Colonic mucosa (tissue), 4 donors: ENCODE measurements around the gene SLC2A11. TPM values are rescaled to one million over a fixed set of nuclear protein-coding genes. Genes with fewer than 3 reads are reported as not detected.

Source experiments
- DNase-seq: peaks from one replicate; pipeline ENCODE4 v3.0.0-alpha.2; 2020
- H3K27ac ChIP-seq: fragments of 200-600 bp; one replicate; pipeline ENCODE4 v1.8.0; 2021
- H3K27me3 ChIP-seq: fragments of 200-600 bp; one replicate; pipeline ENCODE4 v1.8.0; 2021
- H3K36me3 ChIP-seq: fragments of 200-600 bp; one replicate; pipeline ENCODE4 v1.8.0; 2021
- H3K4me1 ChIP-seq: fragments of 200-600 bp; one replicate; pipeline ENCODE4 v1.8.0; 2021; ENCODE audit warnings: mild to moderate bottlenecking
- H3K4me3 ChIP-seq: fragments of 200-600 bp; one replicate; pipeline ENCODE4 v1.8.0; 2021
- H3K9ac ChIP-seq, 2 donors: one replicate each; pipeline ENCODE4 v1.7.0; 2013; ENCODE audit warnings: control low read depth in 2 of 2, low read depth in 2 of 2, low read length in 2 of 2
- H3K9me3 ChIP-seq: fragments of 200-600 bp; one replicate; pipeline ENCODE4 v1.8.0; 2021
- CTCF ChIP-seq: fragments of 200-600 bp; IDR thresholded peaks from one replicate; pipeline ENCODE4 v1.8.0; 2022; ENCODE audit warnings: antibody characterized with exemption, mild to moderate bottlenecking
- intact Hi-C: fragments of 100-400 bp; cut with DNase I; formaldehyde crosslinking; loops from one replicate; pipeline ENCODE4 v1.14.1; 2022
- total RNA-seq, 2 donors: library from RNA; stranded (reverse); fragmentation: NEBNext Ultra II Directional in 1 of 2; extraction: Animal tissue kit (Norgen Biotek cat#: 25700) in 1 of 2; gene quantifications; one replicate each; pipeline ENCODE4 v1.2.1, GENCODE V29; 2021
- donor health status: healthy.
- donor health status: DM: no; HTN: no; CAD: no.
- donor health status: DM: no; HTN: no; CAD: no.

The SLC2A11 gene
- total RNA-seq, 2 donors from 2014 or later, result 8.3 to 9.6 TPM

- no peak for DNase-seq
- no peak overlapping the region for H3K27ac ChIP-seq
- TF ChIP-seq CTCF, result no peak
- no peak overlapping the region for H3K9ac ChIP-seq
- no peaks in the 10 kb centered on the region for H3K9me3 ChIP-seq
- intact Hi-C loops, result no loop called here
- H3K4me1 ChIP-seq, result no peaks in the 10 kb centered on the region
- no peak overlapping the region for H3K4me3 ChIP-seq
- H3K36me3 ChIP-seq, result no peaks in the 10 kb centered on the region
- H3K27me3 ChIP-seq, result no peaks in the 10 kb centered on the region
Measured at GRCh38 chr22:23833017-23833751, 24.5 kb upstream of the SLC2A11 start.

- H3K27ac ChIP-seq, result no peak overlapping the region
- intact Hi-C loops, result no loop called here
Measured at GRCh38 chr22:23833911-23834317, 23.8 kb upstream of the SLC2A11 start.

GRCh38 chr22:23834406-23834792, 23.3 kb upstream of the SLC2A11 start:
- H3K4me3 ChIP-seq, result no peak overlapping the region
- H3K27ac ChIP-seq, result no peak overlapping the region
- H3K9me3 ChIP-seq, result no peaks in the 10 kb centered on the region
- H3K36me3 ChIP-seq, result no peaks in the 10 kb centered on the region
- DNase-seq, result no peak
- H3K27me3 ChIP-seq, result no peaks in the 10 kb centered on the region
- intact Hi-C loops, result no loop called here
- TF ChIP-seq CTCF, result no peak
- H3K9ac ChIP-seq, result no peak overlapping the region
- no peaks in the 10 kb centered on the region for H3K4me1 ChIP-seq

More at GRCh38 chr22:23833911-23834317, 23.8 kb upstream of the SLC2A11 start:
- Histone ChIP-seq H3K9ac (no peak overlapping the region), H3K27me3 (no peaks in the 10 kb centered on the region), H3K4me3 (no peak overlapping the region), H3K36me3 (no peaks in the 10 kb centered on the region), H3K4me1 (no peaks in the 10 kb centered on the region), H3K9me3 (no peaks in the 10 kb centered on the region)
- no peak for TF ChIP-seq CTCF
- no peak for DNase-seq

- no peak for TF ChIP-seq CTCF
- intact Hi-C loops, result no loop called here
- Histone ChIP-seq H3K4me1 (no peaks in the 10 kb centered on the region), H3K9ac (no peak overlapping the region), H3K9me3 (no peaks in the 10 kb centered on the region), H3K36me3 (no peaks in the 10 kb centered on the region), H3K27ac (no peak overlapping the region), H3K4me3 (no peak overlapping the region), H3K27me3 (no peaks in the 10 kb centered on the region)
- DNase-seq, result no peak
Measured at GRCh38 chr22:23834793-23835483, 22.7 kb upstream of the SLC2A11 start.

GRCh38 chr22:23835484-23836144, 22.1 kb upstream of the SLC2A11 start:
- H3K4me3 ChIP-seq, result no peak overlapping the region
- no peak for TF ChIP-seq CTCF
- no peaks in the 10 kb centered on the region for H3K4me1 ChIP-seq
- H3K9ac ChIP-seq, result no peak overlapping the region
- intact Hi-C loops, result no loop called here
- no peaks in the 10 kb centered on the region for H3K9me3 ChIP-seq
- no peak for DNase-seq
- H3K27ac ChIP-seq, result no peak overlapping the region
- no peaks in the 10 kb centered on the region for H3K27me3 ChIP-seq
- no peaks in the 10 kb centered on the region for H3K36me3 ChIP-seq
